Gastroesophageal sphincter (tissue), 4 donors: ENCODE data around the gene SETD7. TPM values are rescaled to one million over a fixed set of nuclear protein-coding genes. Genes with fewer than 3 reads are reported as not detected.

Source experiments
- ATAC-seq: fragments of 150-250 bp; one replicate; pipeline ENCODE4 v1.9.1; 2016; ENCODE audit warnings: mild to moderate bottlenecking, moderate library complexity
- H3K27ac ChIP-seq, 4 donors: fragments of 200-600 bp; sonication (generic) in 3 of 4; 1 replicate in 3 of 4; 2 replicates in 1 of 4; pipeline ENCODE4 v1.5.1; 2016 to 2019
- H3K27me3 ChIP-seq: fragments of 200-600 bp; sonication (generic); one replicate; pipeline ENCODE4 v1.5.1; 2019
- H3K36me3 ChIP-seq, 2 donors: fragments of 200-600 bp; sonication (generic); one replicate each; pipeline ENCODE4 v1.5.1; 2019; ENCODE audit warnings: control low read depth in 1 of 2
- H3K4me1 ChIP-seq, 3 donors: fragments of 200-600 bp; sonication (generic); 1 replicate in 2 of 3; 2 replicates in 1 of 3; pipeline ENCODE4 v1.5.1; 2016 to 2019; ENCODE audit warnings: control low read depth in 2 of 3
- H3K4me3 ChIP-seq, 2 donors: fragments of 200-600 bp; sonication (generic); one replicate each; pipeline ENCODE4 v1.5.1; 2019; ENCODE audit warnings: mild to moderate bottlenecking in 1 of 2, moderate library complexity in 1 of 2
- H3K9me3 ChIP-seq, 3 donors: fragments of 200-600 bp; sonication (generic); one replicate each; pipeline ENCODE4 v1.5.1; 2017 to 2019; ENCODE audit warnings: control low read depth in 2 of 3
- EP300 ChIP-seq: sonication (generic); formaldehyde crosslinking; IDR thresholded peaks from one replicate; pipeline ENCODE4 v1.6.1; 2017; ENCODE audit warnings: antibody characterized with exemption, mild to moderate bottlenecking
- POLR2A ChIP-seq, 2 donors: fragments of 450-650 bp; IDR thresholded peaks; one replicate each; pipeline ENCODE4 v1.6.1; 2017; ENCODE audit warnings: antibody characterized with exemption in 2 of 2, mild to moderate bottlenecking in 2 of 2, moderate library complexity in 1 of 2
- POLR2AphosphoS5 ChIP-seq: sonication (generic); formaldehyde crosslinking; IDR thresholded peaks from one replicate; pipeline ENCODE4 v1.6.1; 2017; ENCODE audit warnings: antibody characterized with exemption
- WGBS, 2 donors: methylation state at CpG; one replicate each; pipeline ENCODE4 v1.1.5; 2018; ENCODE audit warnings: low coverage in 1 of 2; 5-methylcytosine and 5-hydroxymethylcytosine counted together
- total RNA-seq, 4 donors: library from RNA; depleted of rRNA; stranded (reverse); fragments of >200 nt; gene quantifications; one replicate each; pipeline ENCODE4 v1.1.0, GENCODE V29; 2016
- TF ChIP-seq, protein P1 (sequence below), 4 experiments: fragments of 200-600 bp in 2 of 4; fragments of 450-650 bp in 2 of 4; sonication (generic) in 1 of 4; IDR thresholded peaks; one replicate each; pipeline ENCODE4 v1.5.1; 2017 to 2019; ENCODE audit warnings: antibody characterized with exemption in 4 of 4, mild to moderate bottlenecking in 2 of 4, moderate library complexity in 2 of 4

Gene SETD7
- total RNA-seq, 4 donors from 2014 or later: 72.7 to 92.2 (median 88.3) TPM

DNA sequence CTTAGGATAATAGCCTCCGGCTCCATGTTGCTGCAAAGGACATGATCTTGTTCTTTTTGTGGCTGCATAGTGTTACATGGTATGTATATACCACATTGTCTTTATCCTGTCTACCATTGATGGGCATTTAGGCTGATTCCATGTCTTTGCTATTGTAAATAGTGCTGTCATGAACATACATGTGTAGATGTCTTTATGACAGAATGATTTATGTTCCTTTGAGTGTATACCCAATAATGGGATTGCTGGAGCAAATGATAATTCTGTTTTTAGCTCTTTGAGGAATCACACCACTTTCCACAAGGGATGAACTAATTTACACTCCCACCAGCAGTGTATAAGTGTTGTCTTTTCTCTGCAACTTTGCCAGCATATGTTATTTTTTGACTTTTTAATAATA is 97.5 kb downstream of the SETD7 start:
- Histone ChIP-seq H3K4me3 (no peak overlapping the region), H3K27me3 (no peaks in the 10 kb centered on the region), H3K36me3 (no peaks in the 10 kb centered on the region), H3K4me1 (peaks cover 0 to 66% (median 21%) of the 10 kb centered on the region in 3 donors), H3K27ac (no peak overlapping the region), H3K9me3 (no peaks in the 10 kb centered on the region)
- ATAC-seq: no peak
- 100% methylated on average over 1 of the region's 1 CpG for WGBS, 2 donors
- TF ChIP-seq, protein P1, sequence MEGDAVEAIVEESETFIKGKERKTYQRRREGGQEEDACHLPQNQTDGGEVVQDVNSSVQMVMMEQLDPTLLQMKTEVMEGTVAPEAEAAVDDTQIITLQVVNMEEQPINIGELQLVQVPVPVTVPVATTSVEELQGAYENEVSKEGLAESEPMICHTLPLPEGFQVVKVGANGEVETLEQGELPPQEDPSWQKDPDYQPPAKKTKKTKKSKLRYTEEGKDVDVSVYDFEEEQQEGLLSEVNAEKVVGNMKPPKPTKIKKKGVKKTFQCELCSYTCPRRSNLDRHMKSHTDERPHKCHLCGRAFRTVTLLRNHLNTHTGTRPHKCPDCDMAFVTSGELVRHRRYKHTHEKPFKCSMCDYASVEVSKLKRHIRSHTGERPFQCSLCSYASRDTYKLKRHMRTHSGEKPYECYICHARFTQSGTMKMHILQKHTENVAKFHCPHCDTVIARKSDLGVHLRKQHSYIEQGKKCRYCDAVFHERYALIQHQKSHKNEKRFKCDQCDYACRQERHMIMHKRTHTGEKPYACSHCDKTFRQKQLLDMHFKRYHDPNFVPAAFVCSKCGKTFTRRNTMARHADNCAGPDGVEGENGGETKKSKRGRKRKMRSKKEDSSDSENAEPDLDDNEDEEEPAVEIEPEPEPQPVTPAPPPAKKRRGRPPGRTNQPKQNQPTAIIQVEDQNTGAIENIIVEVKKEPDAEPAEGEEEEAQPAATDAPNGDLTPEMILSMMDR (IDR thresholded peaks at IDR 0.05): no peak
- TF ChIP-seq POLR2A (IDR thresholded peaks at IDR 0.05) (no peak), EP300 (no peak), POLR2AphosphoS5 (no peak)

DNA sequence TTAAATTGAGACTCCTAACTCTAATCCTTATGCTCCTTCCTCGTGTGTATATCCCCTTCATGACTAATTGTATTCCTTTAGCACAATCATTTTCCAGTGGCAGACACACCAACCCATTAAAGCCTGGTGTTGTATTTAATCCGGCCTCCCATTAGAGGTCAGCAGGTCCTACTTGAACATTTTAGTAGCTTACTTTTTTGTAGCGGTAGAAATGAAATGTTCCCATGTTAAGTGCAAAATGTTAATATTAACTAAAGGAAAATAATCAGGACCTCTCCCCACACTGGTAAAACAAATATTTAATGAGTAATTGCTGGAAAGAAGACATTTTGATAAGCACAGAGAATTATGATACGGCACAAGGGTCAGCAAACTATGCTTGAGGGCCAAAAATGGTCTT is 98.7 kb downstream of the SETD7 start:
- no peaks in the 10 kb centered on the region for H3K27me3 ChIP-seq
- no peak overlapping the region for H3K27ac ChIP-seq
- WGBS, 2 donors: 33 to 66% methylated on average over 4 of the region's 4 CpGs
- peaks cover 0 to 72% (median 21%) of the 10 kb centered on the region in 3 donors for H3K4me1 ChIP-seq
- no peak for ATAC-seq
- H3K9me3 ChIP-seq: no peaks in the 10 kb centered on the region
- no peaks in the 10 kb centered on the region for H3K36me3 ChIP-seq
- H3K4me3 ChIP-seq: no peak overlapping the region
- TF ChIP-seq POLR2A (IDR thresholded peaks at IDR 0.05) (no peak), EP300 (no peak), POLR2AphosphoS5 (no peak)
- TF ChIP-seq, protein P1 (IDR thresholded peaks at IDR 0.05): no peak

DNA sequence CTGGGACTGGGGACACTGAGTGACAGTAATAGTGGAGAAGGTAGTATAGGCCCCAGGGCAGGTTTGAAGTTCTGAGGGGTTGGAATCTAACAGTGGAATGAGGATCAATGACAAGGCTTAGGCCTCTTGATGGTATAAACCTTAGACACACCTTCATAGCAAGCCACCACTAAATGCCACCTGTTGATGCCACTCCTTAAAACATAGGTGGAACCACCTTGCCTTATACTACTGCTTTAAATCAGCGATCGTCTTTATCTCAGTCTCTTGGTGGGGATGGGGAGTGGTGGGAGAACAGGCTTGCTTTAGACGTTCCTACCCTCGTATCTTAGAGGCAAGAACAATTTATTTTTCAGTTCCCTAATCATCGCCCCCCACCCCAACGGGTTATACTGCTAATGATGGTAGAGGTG is 100.9 kb downstream of the SETD7 start:
- peak overlapping the region in 3 of 4 donors; percentile 90 to 99 (median 92) for H3K27ac ChIP-seq
- no peaks in the 10 kb centered on the region for H3K9me3 ChIP-seq
- WGBS, 2 donors: 47 to 50% methylated on average over 2 to 6 of the region's 6 CpGs
- TF ChIP-seq POLR2AphosphoS5 (no peak), POLR2A (IDR thresholded peaks at IDR 0.05) (no peak), EP300 (no peak)
- TF ChIP-seq, protein P1 (IDR thresholded peaks at IDR 0.05): no peak
- peak overlapping the region; percentile 67 to 81 for H3K4me3 ChIP-seq
- no peaks in the 10 kb centered on the region for H3K36me3 ChIP-seq
- H3K4me1 ChIP-seq: peaks cover 0 to 72% (median 21%) of the 10 kb centered on the region in 3 donors
- no peaks in the 10 kb centered on the region for H3K27me3 ChIP-seq
- ATAC-seq: no peak

DNA sequence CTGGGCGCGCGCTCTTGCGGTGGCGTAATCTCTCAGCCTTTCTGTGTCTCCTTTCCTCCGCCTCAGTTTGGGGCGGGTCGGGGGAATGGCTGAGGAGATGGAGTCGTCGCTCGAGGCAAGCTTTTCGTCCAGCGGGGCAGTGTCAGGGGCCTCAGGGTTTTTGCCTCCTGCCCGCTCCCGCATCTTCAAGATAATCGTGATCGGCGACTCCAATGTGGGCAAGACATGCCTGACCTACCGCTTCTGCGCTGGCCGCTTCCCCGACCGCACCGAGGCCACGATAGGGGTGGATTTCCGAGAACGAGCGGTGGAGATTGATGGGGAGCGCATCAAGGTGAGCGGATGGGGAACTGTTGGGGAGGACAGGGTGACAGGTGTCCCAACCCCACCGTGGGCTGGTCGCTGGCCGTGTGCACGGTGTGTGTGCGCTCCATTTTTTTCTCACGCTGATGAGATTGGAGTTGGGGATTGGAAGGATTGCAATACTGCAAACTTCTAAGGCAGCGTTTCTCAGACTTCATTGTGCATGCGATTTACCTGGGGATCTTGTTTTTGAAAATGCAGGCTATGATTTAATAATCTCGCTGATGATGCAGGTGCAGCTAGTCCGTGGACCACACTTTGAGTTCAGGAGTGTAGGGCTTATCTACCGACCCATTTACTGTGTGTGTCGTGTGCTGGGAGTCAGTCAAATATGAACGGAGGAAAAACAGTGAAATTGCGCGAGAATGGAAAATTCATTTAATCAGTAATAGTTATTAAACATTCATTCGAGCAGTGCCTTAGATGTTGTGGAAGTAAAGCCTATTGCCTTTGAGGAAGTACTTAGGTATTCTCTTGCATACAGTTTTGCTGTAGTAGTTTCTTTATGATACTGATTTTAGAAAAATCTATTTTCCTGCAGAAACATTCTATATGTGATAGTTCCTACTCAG is 101.6 kb downstream of the SETD7 start, which contains the start of gene RAB33B:
RAB33B (plus strand) TSS at position 11 of the 935 bp plus-strand sequence; CDS start at position 86, 75 bp downstream.
- Histone ChIP-seq H3K4me1 (peaks cover 0 to 65% (median 21%) of the 10 kb centered on the region in 3 donors), H3K4me3 (peak within 1 kb of the TSS; percentile 67 to 81), H3K9me3 (no peaks in the 10 kb centered on the region), H3K27me3 (no peaks in the 10 kb centered on the region), H3K27ac (peak within 1 kb of the TSS; percentile 85 to 99 (median 91)), H3K36me3 (no peaks in the 10 kb centered on the region)
- TF ChIP-seq POLR2A (IDR thresholded peaks at IDR 0.05): peak; percentile 85
- TF ChIP-seq POLR2AphosphoS5: peak; percentile 99
- TF ChIP-seq, protein P1 (IDR thresholded peaks at IDR 0.05): no peak
- WGBS, 2 donors: 0 to 3% methylated on average over 12 to 20 of the region's 46 CpGs
- ATAC-seq: no peak
